PC-9 (cell line): ENCODE results near the gene AOPEP. TPM values are rescaled to one million over a fixed set of nuclear protein-coding genes. Genes with fewer than 3 reads are reported as not detected.

Experiments used
- BruUV-seq: library from RNA; stranded (reverse); fragments of 400-500 nt; replicated peaks from 2 replicates; lab custom pipeline; 2021; lab: Mats Ljungman, UMichigan
- CTCF ChIA-PET: fragments of 300-600 bp; sonication (Branson Sonifier 250); formaldehyde crosslinking; loops from one replicate; lab custom pipeline; 2022; ENCODE audit warnings: antibody characterized with exemption; lab: Charles Lee
- POLR2A ChIA-PET: fragments of 300-600 bp; sonication (Branson Sonifier 250); formaldehyde crosslinking; loops from one replicate; lab custom pipeline; 2022; ENCODE audit warnings: antibody characterized with exemption; ENCODE audit not compliant: unreplicated experiment; lab: Charles Lee
- DNase-seq, 2 experiments: peaks; one replicate each; pipeline versions ENCODE4 v3.0.0 to v3.0.0-alpha.2; 2015 to 2022; ENCODE audit warnings: mixed read lengths in 1 of 2
- H2AFZ ChIP-seq: fragments of 200-600 bp; sonication (generic); 2 replicates; pipeline ENCODE4 v1.8.1; 2017; ENCODE audit warnings: antibody characterized with exemption
- H3F3A ChIP-seq: fragments of 200-600 bp; sonication (generic); 2 replicates; pipeline ENCODE4 v1.8.1; 2017; ENCODE audit warnings: antibody characterized with exemption, mild to moderate bottlenecking, low read depth; ENCODE audit not compliant: insufficient read depth
- H3K27ac ChIP-seq: fragments of 200-600 bp; sonication (generic); 2 replicates; pipeline ENCODE4 v1.6.1; 2016; ENCODE audit warnings: mixed run types
- H3K27me3 ChIP-seq: fragments of 200-600 bp; sonication (generic); 2 replicates; pipeline ENCODE4 v1.6.1; 2016; ENCODE audit warnings: low read depth, mixed run types; ENCODE audit not compliant: insufficient read depth
- H3K36me3 ChIP-seq: fragments of 200-600 bp; sonication (generic); 2 replicates; pipeline ENCODE4 v1.6.1; 2016; ENCODE audit warnings: low read depth, mixed run types
- H3K4me1 ChIP-seq: fragments of 200-600 bp; sonication (generic); replicated peaks from 2 replicates; pipeline ENCODE4 v1.6.1; 2016; ENCODE audit warnings: mixed run types; ENCODE audit not compliant: insufficient read depth
- H3K4me2 ChIP-seq: fragments of 200-600 bp; sonication (generic); 2 replicates; pipeline ENCODE4 v1.6.1; 2017; ENCODE audit warnings: mixed run types
- H3K4me3 ChIP-seq: fragments of 200-600 bp; sonication (generic); 2 replicates; pipeline ENCODE4 v1.6.1; 2016; ENCODE audit warnings: mixed run types
- H3K79me2 ChIP-seq: fragments of 200-600 bp; sonication (generic); 2 replicates; pipeline ENCODE4 v1.6.1; 2017; ENCODE audit warnings: low read depth, mixed run types
- H3K9me2 ChIP-seq: fragments of 200-600 bp; sonication (generic); 2 replicates; pipeline ENCODE4 v1.8.1; 2017; ENCODE audit warnings: mild to moderate bottlenecking; ENCODE audit not compliant: insufficient read depth
- H3K9me3 ChIP-seq: fragments of 200-600 bp; sonication (generic); 2 replicates; pipeline ENCODE4 v1.8.1; 2016; ENCODE audit warnings: low read depth; ENCODE audit not compliant: insufficient read depth
- H4K20me1 ChIP-seq: fragments of 200-600 bp; sonication (generic); 2 replicates; pipeline ENCODE4 v1.8.1; 2017; ENCODE audit not compliant: insufficient read depth
- CTCF ChIP-seq: fragments of 200-600 bp; sonication (generic); conservative IDR thresholded peaks from 2 replicates; pipeline ENCODE4 v1.6.1; 2017; ENCODE audit warnings: mixed run types, antibody characterized with exemption, mild to moderate bottlenecking, moderate library complexity
- EZH2 ChIP-seq: fragments of 200-600 bp; sonication (generic); IDR thresholded peaks from 2 replicates; pipeline ENCODE4 v1.8.0; 2017; ENCODE audit warnings: antibody characterized with exemption, low read depth
- intact Hi-C: fragments of 100-400 bp; cut with micrococcal nuclease; formaldehyde crosslinking; loops from one replicate; pipeline ENCODE4 v1.10.0; 2022; ENCODE audit not compliant: unreplicated experiment
- total RNA-seq: library from RNA; stranded (reverse); gene quantifications from 2 replicates; pipeline ENCODE4 v1.2.3, GENCODE V29; 2021

Gene AOPEP
- total RNA-seq, 1 experiment from 2014 or later = 90.0 TPM

- no peak for TF ChIP-seq CTCF
- no peak for TF ChIP-seq EZH2
- no peak overlapping the region for H3K4me2 ChIP-seq
- no peaks in the 10 kb centered on the region for H4K20me1 ChIP-seq
- peaks cover 5% of the 10 kb centered on the region; the same call in 1 of the 2 replicates for H3F3A ChIP-seq
- H3K4me3 ChIP-seq = no peak overlapping the region
- H3K36me3 ChIP-seq = no peaks in the 10 kb centered on the region
- no peak overlapping the region for H2AFZ ChIP-seq
- H3K27ac ChIP-seq = no peak overlapping the region
- ChIA-PET CTCF (no interaction called here), POLR2A (no interaction called here)
- H3K4me1 ChIP-seq = no peaks in the 10 kb centered on the region
- intact Hi-C loops = no loop called here
- no peaks in the 10 kb centered on the region for H3K79me2 ChIP-seq
- BruUV-seq = no TSS peak
- no peaks in the 10 kb centered on the region for H3K9me3 ChIP-seq
- no peaks in the 10 kb centered on the region for H3K27me3 ChIP-seq
- no peak for DNase-seq
- H3K9me2 ChIP-seq = no peaks in the 10 kb centered on the region
These were observed 245.1 kb downstream of the AOPEP start for GRCh38 chr9:94971378-94972131.

DNA sequence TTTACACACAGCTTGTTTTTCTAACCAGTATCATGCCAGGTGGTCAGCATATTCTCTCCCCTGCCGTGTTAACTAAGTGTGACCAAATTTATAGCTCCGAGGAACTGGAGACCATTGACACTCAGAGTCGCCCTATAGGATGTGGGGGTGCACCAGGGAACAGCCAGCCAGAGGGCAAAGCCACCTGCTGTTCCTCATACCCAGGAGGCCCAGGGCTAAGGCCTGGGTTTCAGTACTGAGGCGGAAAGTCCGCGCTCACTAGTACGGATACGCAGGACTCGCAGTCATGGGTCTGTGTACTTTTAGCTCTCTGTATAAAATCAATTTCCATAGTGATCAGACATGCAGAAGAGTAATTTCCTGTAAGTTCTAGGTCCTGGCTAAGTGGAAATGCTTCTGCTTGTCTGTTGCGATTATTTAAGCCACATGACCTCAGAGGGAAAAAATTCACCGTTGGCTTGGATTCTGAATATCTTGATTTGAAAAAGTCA is 247.0 kb downstream of the AOPEP start:
- no peaks in the 10 kb centered on the region for H4K20me1 ChIP-seq
- CTCF ChIA-PET = no interaction called here
- TF ChIP-seq EZH2 (no peak), CTCF (no peak)
- H3K4me3 ChIP-seq = no peak overlapping the region
- no peak overlapping the region for H3K4me2 ChIP-seq
- no peak overlapping the region for H3K27ac ChIP-seq
- peaks cover 5% of the 10 kb centered on the region; the same call in 1 of the 2 replicates for H3F3A ChIP-seq
- no peaks in the 10 kb centered on the region for H3K4me1 ChIP-seq
- BruUV-seq = no TSS peak
- no peaks in the 10 kb centered on the region for H3K9me2 ChIP-seq
- H2AFZ ChIP-seq = no peak overlapping the region
- POLR2A ChIA-PET = interaction anchor here (0.6 kb wide), 1 partner anchor 41 kb away, joined by 8 read pairs; no protein-coding TSS in a partner anchor
- intact Hi-C loops = no loop called here
- H3K9me3 ChIP-seq = no peaks in the 10 kb centered on the region
- H3K36me3 ChIP-seq = no peaks in the 10 kb centered on the region
- no peak for DNase-seq
- H3K27me3 ChIP-seq = no peaks in the 10 kb centered on the region
- no peaks in the 10 kb centered on the region for H3K79me2 ChIP-seq

GRCh38 chr9:94974154-94974879 is 247.8 kb downstream of the AOPEP start:
- ChIA-PET CTCF (no interaction called here), POLR2A (interaction anchor here (0.7 kb wide), 1 partner anchor 188 kb away, joined by 4 read pairs; no protein-coding TSS in a partner anchor)
- Histone ChIP-seq H3K4me3 (no peak overlapping the region), H2AFZ (no peak overlapping the region), H3K27me3 (no peaks in the 10 kb centered on the region), H3F3A (peaks cover 5% of the 10 kb centered on the region; the same call in 1 of the 2 replicates), H4K20me1 (no peaks in the 10 kb centered on the region), H3K27ac (no peak overlapping the region), H3K4me2 (no peak overlapping the region), H3K9me3 (no peaks in the 10 kb centered on the region), H3K36me3 (no peaks in the 10 kb centered on the region), H3K9me2 (no peaks in the 10 kb centered on the region), H3K79me2 (no peaks in the 10 kb centered on the region), H3K4me1 (no peaks in the 10 kb centered on the region)
- intact Hi-C loops = no loop called here
- no peak for TF ChIP-seq CTCF
- no peak for TF ChIP-seq EZH2
- BruUV-seq = no TSS peak
- no peak for DNase-seq
